HG03460 (cell line): ENCODE measurements around the gene RECQL5.
"Not testable (repeated sequence)": the region's sequence is repeated elsewhere in the genome, so short reads cannot be mapped to it uniquely, and the experiment has no call there.

Experiments used
- ATAC-seq: cut with Tn5 transposase; IDR thresholded peaks from one replicate; pipeline ENCODE4 v1.9.1; 2021; ENCODE audit not compliant: unreplicated experiment

RECQL5 gene

DNA sequence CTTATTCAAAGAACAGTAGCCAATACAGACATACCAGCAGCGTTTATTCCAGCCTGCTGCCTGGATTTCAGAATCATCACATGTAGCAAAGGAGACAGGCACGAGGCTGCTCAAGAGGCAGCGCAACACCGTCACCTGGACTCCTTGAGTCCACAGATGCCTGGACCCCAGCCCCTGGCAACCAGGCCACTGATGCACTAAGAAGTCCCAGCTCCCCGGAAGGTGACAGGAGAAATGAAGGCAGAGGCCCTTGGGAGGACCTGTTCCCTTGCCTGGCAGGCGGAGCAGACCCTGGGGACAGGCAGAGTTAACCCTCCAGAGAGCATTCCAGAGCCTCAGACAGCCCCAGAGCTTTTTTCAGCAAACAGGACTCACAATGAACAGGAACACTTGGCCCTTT is 17.3 kb downstream of the RECQL5 start:
- ATAC-seq, result no peak

DNA sequence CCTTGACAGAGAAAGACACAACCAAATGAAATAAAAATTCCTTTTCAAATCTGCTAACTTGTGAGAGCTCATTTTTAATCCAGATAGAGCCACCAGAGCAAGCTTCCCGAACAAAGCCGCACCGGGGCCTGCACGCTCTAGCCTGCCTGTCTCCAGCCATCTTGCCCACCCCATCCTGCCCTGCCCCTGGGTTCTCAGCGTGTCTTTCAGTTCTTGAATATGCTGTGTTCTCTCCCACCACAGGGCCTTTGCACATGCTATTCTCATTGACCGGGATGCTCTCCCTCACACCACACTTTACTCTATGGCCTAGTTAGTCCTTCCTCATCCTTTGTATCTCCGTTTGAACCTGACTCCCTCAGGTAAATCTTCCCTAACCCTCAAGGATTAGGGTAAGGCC is 19.0 kb downstream of the RECQL5 start:
- no peak for ATAC-seq

DNA sequence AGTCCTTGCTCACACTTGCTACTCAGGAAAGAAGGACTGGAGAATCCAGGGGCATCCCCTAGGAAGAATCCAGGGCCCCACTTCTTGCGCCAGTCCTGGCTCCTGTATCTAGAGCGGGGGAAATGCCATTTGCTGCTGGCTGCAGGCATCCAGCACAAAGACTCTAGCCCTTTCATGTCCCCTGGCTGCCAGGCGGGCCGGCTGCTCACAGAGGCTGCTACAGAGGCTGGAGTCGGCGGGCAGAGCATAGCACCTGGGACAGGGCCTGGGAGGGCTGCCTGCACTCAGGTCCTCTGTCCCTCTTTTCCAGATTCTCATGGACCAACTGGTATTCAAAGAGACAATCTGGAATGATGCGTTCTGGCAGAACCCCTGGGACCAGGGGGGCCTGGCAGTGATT is 19.9 kb downstream of the RECQL5 start:
- ATAC-seq, result no peak

GRCh38 chr17:75646638-75646992 is 20.3 kb downstream of the RECQL5 start:
- ATAC-seq, result no peak

- peak; percentile 83 for ATAC-seq
Measured at GRCh38 chr17:75645889-75646637, 20.9 kb downstream of the RECQL5 start.

- no peak for ATAC-seq
Measured at GRCh38 chr17:75645501-75645888, 21.5 kb downstream of the RECQL5 start.

DNA sequence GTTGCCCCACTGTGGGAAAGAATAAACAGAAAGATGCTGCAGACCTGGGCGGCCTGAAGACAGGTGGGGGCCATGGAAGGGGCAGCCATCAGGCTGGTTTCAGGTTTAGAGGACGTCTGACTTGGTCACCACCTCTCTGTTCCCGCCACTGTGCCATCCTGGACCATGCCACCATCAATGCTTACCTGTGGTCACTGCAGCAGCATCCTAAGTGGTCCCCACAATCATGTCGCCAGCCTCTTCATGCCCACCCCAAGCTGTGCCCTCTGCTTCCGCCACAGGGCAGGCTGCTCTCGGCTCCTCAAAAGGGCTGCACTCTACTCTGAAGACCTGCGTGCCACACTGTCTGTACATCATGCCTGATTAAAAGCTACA is 23.3 kb downstream of the RECQL5 start:
- no peak for ATAC-seq

DNA sequence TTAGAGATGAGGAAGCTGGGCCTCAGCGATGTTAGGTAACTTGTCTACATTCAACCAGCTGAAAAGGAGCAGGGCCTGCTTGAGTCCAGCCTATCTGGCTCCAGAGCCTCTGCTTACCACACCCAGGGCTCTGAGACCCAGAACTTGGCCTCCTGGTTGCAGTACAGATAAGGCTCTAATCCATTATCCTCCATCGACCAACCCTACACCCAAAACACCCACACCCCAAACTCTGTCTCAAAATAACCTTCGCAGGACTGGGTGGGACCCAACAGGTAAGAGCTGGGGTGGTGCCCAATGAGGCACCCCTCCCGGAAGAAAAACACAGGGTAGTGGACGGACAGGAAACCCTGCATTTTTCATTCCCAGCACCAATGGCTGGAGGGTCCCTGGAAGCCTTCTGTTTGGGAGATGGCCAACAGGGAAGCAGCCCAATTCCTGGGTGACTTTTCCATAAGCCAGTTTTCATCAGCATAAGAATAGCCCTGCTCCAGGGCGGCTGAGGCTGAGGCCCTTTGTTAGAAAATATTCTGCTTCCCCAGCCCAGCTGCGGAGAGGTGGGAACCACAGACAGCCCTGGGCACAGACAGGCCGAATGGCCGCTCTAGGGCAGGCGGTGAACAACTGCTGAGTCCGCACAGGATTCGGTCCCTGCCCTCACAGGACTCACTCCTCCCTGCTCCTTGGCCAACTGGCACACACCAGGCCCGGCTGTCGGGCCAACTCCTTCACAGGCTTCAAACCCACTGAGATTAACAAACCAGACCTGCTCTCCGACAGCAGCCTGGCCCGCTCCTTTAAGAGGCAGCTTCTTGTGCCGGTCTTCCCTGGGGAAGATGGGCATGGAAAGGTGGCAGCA is 23.9 kb downstream of the RECQL5 start:
- ATAC-seq, result no peak

GRCh38 chr17:75642182-75642783 is 24.7 kb downstream of the RECQL5 start:
- no peak for ATAC-seq

- ATAC-seq, result no peak
Measured at GRCh38 chr17:75641343-75641742, 25.6 kb downstream of the RECQL5 start.

DNA sequence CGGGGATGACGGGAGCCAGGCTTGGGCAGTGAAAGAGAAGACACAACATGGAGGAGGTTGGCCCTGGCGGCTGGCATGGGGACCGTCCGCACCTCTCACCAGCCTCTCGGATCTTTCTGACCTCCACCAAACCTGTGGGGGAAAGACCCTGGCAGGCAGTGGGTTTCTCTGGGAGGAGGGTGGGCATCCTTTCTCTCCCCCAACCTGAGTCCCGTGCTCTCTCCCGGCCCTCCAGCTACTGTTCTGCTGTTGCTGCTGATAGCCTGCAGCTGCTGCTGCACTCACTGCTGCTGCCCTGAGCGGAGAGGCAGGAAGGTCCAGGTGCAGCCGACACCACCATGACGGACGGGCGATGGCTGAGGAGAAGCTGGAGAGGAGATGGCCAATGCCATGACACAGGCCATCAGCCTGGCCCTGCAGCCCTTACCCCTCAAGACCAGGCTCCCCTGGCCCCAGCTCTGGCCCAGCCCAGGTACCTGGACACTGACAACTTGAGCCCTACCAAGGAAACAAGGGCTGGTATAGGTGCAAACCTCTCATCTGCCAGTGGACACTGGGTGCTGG is 26.3 kb downstream of the RECQL5 start:
- no peak for ATAC-seq

DNA sequence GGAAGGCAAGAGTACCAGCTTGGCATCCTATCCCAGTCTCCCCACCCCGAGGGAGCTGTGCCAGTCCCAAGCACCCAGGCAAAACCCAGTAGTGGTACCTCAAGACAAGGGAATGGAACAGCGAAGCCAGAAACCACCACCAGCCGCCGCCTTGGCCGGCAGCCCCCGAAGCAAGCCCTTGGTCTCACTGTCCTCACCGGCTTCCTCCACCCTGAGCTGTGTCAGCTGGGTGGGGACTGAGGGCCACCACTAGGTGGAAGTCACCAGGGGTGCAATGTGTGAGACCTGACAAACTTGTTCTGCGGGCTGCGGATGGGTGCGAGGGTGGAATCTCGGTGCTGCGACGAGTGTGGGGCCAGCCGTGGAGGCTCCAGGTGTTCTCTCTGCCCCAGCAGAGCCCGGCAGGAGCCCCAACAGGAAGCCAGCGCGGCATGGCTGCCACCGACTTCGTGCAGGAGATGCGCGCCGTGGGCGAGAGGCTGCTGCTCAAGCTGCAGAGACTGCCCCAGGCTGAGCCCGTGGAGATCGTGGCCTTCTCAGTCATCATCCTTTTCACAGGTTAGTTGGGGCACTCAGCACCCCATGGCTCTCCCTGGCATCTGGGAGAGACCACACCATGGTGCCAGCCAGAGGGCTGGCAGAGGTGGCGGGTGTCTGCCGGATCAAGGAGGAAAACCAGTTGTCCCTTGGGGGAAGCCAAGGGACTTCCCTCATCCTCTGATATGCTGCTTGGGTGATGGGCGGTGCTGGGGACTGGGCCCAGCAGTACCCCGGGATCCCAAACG is 27.0 kb downstream of the RECQL5 start:
- no peak for ATAC-seq

- no peak for ATAC-seq
Measured at GRCh38 chr17:75639327-75639726, 27.6 kb downstream of the RECQL5 start.

- no peak for ATAC-seq
Measured at GRCh38 chr17:75638893-75639292, 28.1 kb downstream of the RECQL5 start.

- ATAC-seq, result not testable (repeated sequence)
Measured at GRCh38 chr17:75638039-75638438, 28.9 kb downstream of the RECQL5 start.

DNA sequence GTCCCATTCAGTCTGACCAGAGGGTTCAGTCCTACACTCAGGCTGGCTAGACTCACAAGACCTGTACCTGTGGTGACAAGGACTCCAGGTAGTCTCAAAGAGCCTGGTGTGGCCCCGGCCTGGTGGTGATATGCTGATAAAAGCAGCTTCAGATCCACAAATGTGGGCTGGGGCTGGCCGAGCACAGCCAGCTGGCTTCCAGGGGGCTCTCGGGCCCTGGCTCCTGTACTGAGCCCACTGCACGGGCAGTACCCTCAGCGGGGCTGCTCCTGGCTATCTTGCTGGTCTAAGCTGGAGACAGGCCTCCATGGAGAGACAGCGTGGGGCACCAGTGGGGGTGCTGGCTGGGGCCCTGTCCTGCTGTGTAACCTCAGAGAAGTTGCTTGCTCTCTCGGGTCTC is 29.4 kb downstream of the RECQL5 start:
- ATAC-seq, result no peak

DNA sequence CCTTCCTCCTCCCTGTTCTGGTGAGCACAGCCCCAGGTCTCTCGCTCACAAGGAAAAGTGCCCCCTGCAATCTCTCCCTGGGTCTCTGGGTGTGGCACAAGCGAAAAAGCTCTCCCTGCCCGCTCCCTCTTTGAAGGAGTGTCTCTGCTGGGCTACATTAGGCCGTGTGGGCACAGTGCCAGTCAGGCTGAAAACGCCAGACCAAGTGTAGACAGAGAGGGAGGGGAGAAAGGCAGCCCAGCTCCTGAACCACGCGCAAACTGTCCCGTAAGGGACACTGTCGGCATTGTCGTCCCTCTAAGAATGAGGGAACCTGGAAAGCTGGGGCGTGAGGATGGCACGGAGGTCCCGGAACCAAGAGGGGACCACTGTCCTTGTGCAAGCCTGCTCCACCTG is 29.8 kb downstream of the RECQL5 start:
- ATAC-seq, result no peak

DNA sequence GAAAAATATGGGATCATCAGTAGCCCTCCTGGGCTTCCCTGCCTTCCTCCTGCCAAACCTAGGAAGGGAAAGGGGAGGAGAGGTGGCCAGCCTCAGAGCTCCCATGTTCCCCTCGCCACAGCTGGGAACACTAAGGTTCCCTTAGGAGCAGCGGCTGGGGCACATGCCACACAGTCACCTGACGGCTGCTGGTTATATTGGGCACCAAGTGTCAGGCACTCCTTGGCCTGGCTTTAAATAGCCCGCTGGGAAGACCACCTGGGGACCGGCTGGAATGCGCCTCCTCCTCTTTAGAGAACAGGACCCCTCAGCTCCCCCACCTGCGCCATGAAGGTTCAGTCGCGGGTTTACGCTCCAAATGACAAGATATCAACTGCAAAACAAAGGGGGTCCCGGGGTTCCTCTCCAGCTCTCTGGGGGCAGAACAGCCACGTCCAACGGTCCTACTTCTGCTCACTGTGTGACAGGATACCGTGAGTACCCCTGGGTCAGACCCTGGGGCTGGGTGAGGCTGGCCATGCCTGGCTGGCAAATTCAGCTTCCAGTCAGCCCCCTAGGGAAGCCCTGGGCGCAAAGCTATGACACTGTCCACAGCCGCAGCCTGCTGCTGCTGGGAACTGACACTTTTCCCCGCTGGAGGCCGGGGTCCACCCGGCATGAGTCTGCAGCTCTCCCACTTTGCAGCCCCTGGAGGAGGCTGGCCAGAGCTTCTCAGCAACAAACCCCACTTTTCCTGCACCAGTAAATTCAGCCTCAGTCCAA is 30.4 kb downstream of the RECQL5 start:
- no peak for ATAC-seq

DNA sequence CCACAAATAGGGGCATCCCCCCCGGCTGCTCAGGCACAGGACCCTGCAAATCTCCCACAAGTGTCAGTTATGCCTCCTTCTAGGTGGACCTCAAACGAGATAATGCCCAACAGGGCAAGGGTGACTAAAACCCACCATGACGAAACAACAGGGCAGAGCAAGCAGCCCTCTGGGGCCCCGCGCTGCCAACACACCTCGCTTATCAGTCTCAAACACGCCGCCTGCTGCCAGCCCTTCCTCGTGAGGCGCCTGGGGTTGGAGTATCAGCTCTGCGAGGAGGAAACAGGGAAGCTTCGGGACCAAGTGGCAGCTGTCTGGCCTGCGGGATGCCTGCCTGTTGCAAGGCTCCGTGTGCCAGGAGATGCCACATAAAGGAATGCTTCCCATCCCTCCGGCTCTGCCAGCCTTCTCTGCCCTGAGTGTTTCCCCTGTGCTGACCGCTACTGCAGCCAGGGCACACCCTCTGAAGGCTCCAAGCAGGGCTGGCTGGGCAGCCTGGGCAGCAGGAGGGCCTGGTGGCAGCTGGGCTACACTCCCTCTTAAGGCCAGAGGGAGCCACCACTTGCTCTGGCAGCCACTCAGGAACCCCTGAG is 31.2 kb downstream of the RECQL5 start:
- ATAC-seq, result no peak
